Right lobe of liver (tissue), 6 donors: ENCODE results near the gene NFASC. TPM values are rescaled to one million over a fixed set of nuclear protein-coding genes. Genes with fewer than 3 reads are reported as not detected.

Experiments used
- ATAC-seq, 4 donors: fragments of 200-7000 bp; cut with Tn5 transposase; one replicate each; pipeline ENCODE4 v1.9.1; 2020; ENCODE audit warnings: mild to moderate bottlenecking in 4 of 4, moderate library complexity in 4 of 4
- DNase-seq, 3 donors: peaks; one replicate each; pipeline ENCODE4 v3.0.0-alpha.2; 2020
- H3K27ac ChIP-seq, 3 donors: fragments of 200-600 bp; one replicate each; pipeline ENCODE4 v1.8.0; 2022
- H3K27me3 ChIP-seq, 2 donors: fragments of 200-600 bp; one replicate each; pipeline ENCODE4 v1.8.0; 2022
- H3K36me3 ChIP-seq, 4 donors: fragments of 200-600 bp; sonication (generic) in 1 of 4; one replicate each; pipeline versions ENCODE4 v1.5.1 to v1.8.0; 2017 to 2022; ENCODE audit warnings: control low read depth in 1 of 4
- H3K4me1 ChIP-seq, 4 donors: fragments of 200-600 bp; sonication (generic) in 1 of 4; one replicate each; pipeline versions ENCODE4 v1.5.1 to v1.8.0; 2017 to 2022; ENCODE audit warnings: control low read depth in 1 of 4
- H3K4me3 ChIP-seq, 3 donors: fragments of 200-600 bp; one replicate each; pipeline ENCODE4 v1.8.0; 2022
- H3K9me3 ChIP-seq, 4 donors: fragments of 200-600 bp; sonication (generic) in 1 of 4; one replicate each; pipeline versions ENCODE4 v1.5.1 to v1.8.0; 2017 to 2022; ENCODE audit warnings: control low read depth in 1 of 4
- CTCF ChIP-seq, 4 donors: fragments of 200-600 bp in 3 of 4; fragments of 450-650 bp in 1 of 4; IDR thresholded peaks; one replicate each; pipeline versions ENCODE4 v1.5.1 to v1.8.0; 2016 to 2022; ENCODE audit warnings: antibody characterized with exemption in 4 of 4, mild to moderate bottlenecking in 2 of 4
- POLR2A ChIP-seq: fragments of 450-650 bp; IDR thresholded peaks from one replicate; pipeline ENCODE4 v1.6.1; 2017; ENCODE audit warnings: antibody characterized with exemption, mild to moderate bottlenecking
- WGBS: methylation state at CpG from one replicate; pipeline ENCODE4 v1.1.6; 2018; ENCODE audit warnings: low coverage, low lambda C conversion rate; ENCODE audit not compliant: insufficient coverage; ENCODE audit errors: missing lambda C conversion rate; 5-methylcytosine and 5-hydroxymethylcytosine counted together
- intact Hi-C, 2 donors: fragments of 100-400 bp; cut with DNase I; formaldehyde crosslinking; loops; one replicate each; pipeline versions ENCODE4 v1.11.2 to v1.14.1; 2022
- total RNA-seq, 6 experiments: library from RNA; depleted of rRNA in 2 of 6; stranded (reverse); fragments of >200 nt in 2 of 6; fragmentation: NEBNext Ultra II Directional in 3 of 6; extraction: Animal tissue kit (Norgen Biotek cat#: 25700) in 3 of 6; gene quantifications; one replicate each; pipeline versions ENCODE4 v1.1.0 to v1.2.4, GENCODE V29; 2016 to 2023
- donor health status: DM: no; HTN: yes; CAD: no.
- donor health status: DM: no; HTN: no; CAD: no.
- donor health status: DM: no; HTN: no; CAD: no.
- donor health status: DM: no; HTN: yes; CAD: no.
- donor health status: DM: no; HTN: yes; CAD: no.

The NFASC gene
- total RNA-seq, 6 experiments from 2014 or later = 3.2 to 7.8 (median 5.6) TPM

- 60% methylated on average over 2 of the region's 2 CpGs for WGBS
- Histone ChIP-seq H3K27me3 (no peaks in the 10 kb centered on the region), H3K4me3 (no peak overlapping the region), H3K9me3 (no peaks in the 10 kb centered on the region), H3K27ac (no peak overlapping the region), H3K36me3 (no peaks in the 10 kb centered on the region), H3K4me1 (no peaks in the 10 kb centered on the region)
- DNase-seq (no peak), ATAC-seq (no peak)
- intact Hi-C loops = no loop called here
- no peak for TF ChIP-seq POLR2A
- TF ChIP-seq CTCF (IDR thresholded peaks at IDR 0.05) = no peak
These were observed 3.5 kb upstream of the NFASC start for GRCh38 chr1:204867203-204867602.

GRCh38 chr1:204867666-204868339 lies 2.9 kb upstream of the NFASC start:
- Histone ChIP-seq H3K4me1 (no peaks in the 10 kb centered on the region), H3K4me3 (no peak overlapping the region), H3K27me3 (no peaks in the 10 kb centered on the region), H3K27ac (no peak overlapping the region), H3K9me3 (no peaks in the 10 kb centered on the region), H3K36me3 (no peaks in the 10 kb centered on the region)
- 76% methylated on average over 4 of the region's 10 CpGs for WGBS
- no peak for DNase-seq
- TF ChIP-seq POLR2A (no peak), CTCF (IDR thresholded peaks at IDR 0.05) (no peak)
- intact Hi-C loops = no loop called here
- peak in 1 of 4 donors; percentile 24 for ATAC-seq

DNA sequence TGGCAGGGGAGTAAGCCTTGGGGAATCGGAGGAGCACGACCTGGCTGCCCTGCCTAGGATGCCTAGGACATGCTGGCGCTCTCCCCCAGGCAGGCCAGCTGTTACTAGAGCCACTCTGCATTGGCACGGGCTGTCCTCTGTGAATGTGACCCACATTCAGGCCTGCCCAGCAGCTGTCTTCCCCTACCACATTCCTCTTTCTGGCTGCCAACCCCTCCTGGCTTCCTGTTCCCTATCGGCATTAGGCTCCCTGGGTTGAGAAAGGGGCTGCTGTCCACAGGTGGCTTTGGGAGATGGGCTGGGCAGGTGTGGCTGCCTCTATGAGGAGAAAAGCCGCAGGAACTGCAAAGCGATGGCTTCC lies 2.3 kb upstream of the NFASC start:
- ATAC-seq = peak in 1 of 4 donors; percentile 10
- intact Hi-C loops = no loop called here
- H3K36me3 ChIP-seq = no peaks in the 10 kb centered on the region
- H3K27me3 ChIP-seq = no peaks in the 10 kb centered on the region
- no peak for TF ChIP-seq CTCF (IDR thresholded peaks at IDR 0.05)
- TF ChIP-seq POLR2A = no peak
- no peaks in the 10 kb centered on the region for H3K9me3 ChIP-seq
- no peak for DNase-seq
- 13% methylated on average over 1 of the region's 7 CpGs for WGBS
- no peak overlapping the region for H3K4me3 ChIP-seq
- no peak overlapping the region for H3K27ac ChIP-seq
- H3K4me1 ChIP-seq = no peaks in the 10 kb centered on the region

DNA sequence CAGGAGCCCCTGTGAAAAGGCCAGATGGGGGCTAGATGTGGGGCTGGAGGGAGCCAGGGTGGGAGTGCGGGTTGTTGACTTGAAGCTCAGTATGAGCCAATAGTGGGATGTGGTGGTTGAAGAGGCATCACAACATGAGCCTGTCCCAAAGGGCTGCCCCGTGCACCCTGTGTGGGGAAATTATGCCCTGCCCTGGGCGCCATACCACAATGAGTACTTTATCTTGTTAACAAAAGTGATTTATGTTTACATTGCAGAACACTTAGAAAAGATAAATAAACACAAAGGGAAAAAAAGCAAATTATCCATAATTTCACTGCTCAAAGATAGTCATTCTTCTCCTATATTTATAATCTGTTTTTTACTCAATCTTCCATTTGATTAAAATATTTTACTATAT lies 1.6 kb upstream of the NFASC start:
- Histone ChIP-seq H3K4me1 (no peaks in the 10 kb centered on the region), H3K27ac (no peak overlapping the region), H3K36me3 (no peaks in the 10 kb centered on the region), H3K27me3 (no peaks in the 10 kb centered on the region), H3K9me3 (no peaks in the 10 kb centered on the region), H3K4me3 (no peak overlapping the region)
- 69% methylated on average over 3 of the region's 3 CpGs for WGBS
- TF ChIP-seq POLR2A = no peak
- no peak for TF ChIP-seq CTCF (IDR thresholded peaks at IDR 0.05)
- ATAC-seq (no peak), DNase-seq (no peak)
- intact Hi-C loops = no loop called here
